A549 (cell line): ENCODE results near the gene SLC6A4. TPM values are rescaled to one million over a fixed set of nuclear protein-coding genes. Genes with fewer than 3 reads are reported as not detected.

Source experiments
- ATAC-seq, 2 experiments: fragments of 200-7000 bp in 1 of 2; fragments of >200 bp in 1 of 2; cut with Nextera tagmentation in 1 of 2; cut with Tn5 transposase in 1 of 2; 3 replicates each; pipeline versions ENCODE4 v1.8.0 to v1.9.1; 2018 to 2020; ENCODE audit warnings: mild to moderate bottlenecking in 1 of 2, moderate library complexity in 1 of 2
- CTCF ChIA-PET: fragments of 300-600 bp; sonication (Branson Sonifier 250); formaldehyde crosslinking; extraction: SDS; loops from one replicate; lab custom pipeline; 2021; ENCODE audit warnings: antibody characterized with exemption, inconsistent platforms; lab: Yijun Ruan, JAX
- POLR2A ChIA-PET: fragments of 350-600 bp; formaldehyde crosslinking; extraction: SDS; loops from one replicate; lab custom pipeline; 2021; ENCODE audit warnings: antibody characterized with exemption, inconsistent platforms; lab: Yijun Ruan, JAX
- DNase-seq, 2 experiments: peaks; one replicate each; pipeline versions ENCODE4 v3.0.0 to v3.0.0-alpha.2; 2011 to 2016; ENCODE audit warnings: low read depth in 1 of 2, low spot score in 1 of 2
- FAIRE-seq: peaks from 2 replicates; lab custom pipeline; 2011; peaks lifted over from hg19 to GRCh38; lab: Jason Lieb, UNC
- H3K27ac ChIP-seq, 2 experiments: fragments of >200 bp; sonication (Bioruptor Twin); formaldehyde crosslinking; 3 replicates each; pipeline ENCODE4 v1.5.1; 2016 to 2017
- H3K4me1 ChIP-seq: fragments of >200 bp; sonication (Bioruptor Twin); formaldehyde crosslinking; 3 replicates; pipeline ENCODE4 v1.6.1; 2016
- H3K4me2 ChIP-seq: fragments of >200 bp; sonication (Bioruptor Twin); formaldehyde crosslinking; 3 replicates; pipeline ENCODE4 v1.6.1; 2016
- H3K4me3 ChIP-seq: fragments of >200 bp; sonication (Bioruptor Twin); formaldehyde crosslinking; 3 replicates; pipeline ENCODE4 v1.5.1; 2016
- H3K9me3 ChIP-seq: fragments of >200 bp; sonication (Bioruptor Twin); formaldehyde crosslinking; 3 replicates; pipeline ENCODE4 v1.6.1; 2016
- BHLHE40 ChIP-seq: IDR thresholded peaks from 2 replicates; pipeline ENCODE4 v1.6.1; 2012; ENCODE audit warnings: low read depth, low read length, inconsistent platforms
- CBX8 ChIP-seq: fragments of 200-600 bp; sonication (generic); IDR thresholded peaks from 2 replicates; pipeline ENCODE4 v1.6.1; 2016
- E2F6 ChIP-seq: IDR thresholded peaks from 2 replicates; pipeline ENCODE4 v1.6.1; 2012; ENCODE audit warnings: low read depth, borderline replicate concordance
- EHMT2 ChIP-seq: fragments of 200-600 bp; sonication (generic); IDR thresholded peaks from 2 replicates; pipeline ENCODE4 v1.6.1; 2016; ENCODE audit warnings: antibody characterized with exemption, low read depth, mild to moderate bottlenecking, moderate library complexity
- EP300 ChIP-seq, 2 experiments: fragments of >200 bp; sonication (Bioruptor Twin); formaldehyde crosslinking; IDR thresholded peaks; 2 replicates in 1 of 2; 3 replicates in 1 of 2; pipeline ENCODE4 v1.6.1; 2016 to 2017
- ESRRA ChIP-seq: fragments of 150-350 bp; IDR thresholded peaks from 2 replicates; pipeline ENCODE4 v1.6.1; 2014; ENCODE audit warnings: mild to moderate bottlenecking, low read length, borderline replicate concordance
- FOSB ChIP-seq: fragments of 250-450 bp; sonication (Bioruptor Pico); IDR thresholded peaks from 2 replicates; pipeline ENCODE4 v1.5.0; 2020; ENCODE audit warnings: mild to moderate bottlenecking, moderate library complexity
- FOSL2 ChIP-seq, 2 experiments: fragments of 450-650 bp in 1 of 2; fragments of >200 bp in 1 of 2; sonication (Bioruptor Twin) in 1 of 2; formaldehyde crosslinking; IDR thresholded peaks; 2 replicates each; pipeline versions ENCODE4 v1.5.0 to v1.6.1; 2016 to 2020; ENCODE audit warnings: mild to moderate bottlenecking in 1 of 2, moderate library complexity in 1 of 2
- GATA3 ChIP-seq: IDR thresholded peaks from 2 replicates; pipeline ENCODE4 v1.6.1; 2012; ENCODE audit warnings: borderline replicate concordance
- HDAC2 ChIP-seq: fragments of 200-600 bp; sonication (generic); IDR thresholded peaks from 2 replicates; pipeline ENCODE4 v1.6.1; 2016
- HES2 ChIP-seq: fragments of >200 bp; sonication (Bioruptor Twin); formaldehyde crosslinking; IDR thresholded peaks from 2 replicates; pipeline ENCODE4 v1.6.1; 2016
- HOXA7 ChIP-seq: fragments of 250-450 bp; sonication (Bioruptor Pico); IDR thresholded peaks from 2 replicates; pipeline ENCODE4 v1.5.0; 2020; ENCODE audit warnings: mild to moderate bottlenecking, moderate library complexity
- JUN ChIP-seq, 2 experiments: fragments of >200 bp; sonication (Bioruptor Twin); formaldehyde crosslinking; IDR thresholded peaks; 2 replicates in 1 of 2; 3 replicates in 1 of 2; pipeline ENCODE4 v1.6.1; 2016 to 2017
- KDM5A ChIP-seq: fragments of 200-600 bp; sonication (generic); IDR thresholded peaks from 2 replicates; pipeline ENCODE4 v1.6.1; 2016; ENCODE audit warnings: antibody characterized with exemption, mild to moderate bottlenecking
- MAFK ChIP-seq: fragments of 450-650 bp; IDR thresholded peaks from 2 replicates; pipeline ENCODE4 v1.6.1; 2014; ENCODE audit not compliant: partially characterized antibody
- MAZ ChIP-seq: fragments of 150-350 bp; IDR thresholded peaks from 2 replicates; pipeline ENCODE4 v1.6.1; 2014; ENCODE audit warnings: antibody characterized with exemption, low read depth, low read length, borderline replicate concordance
- NFE2L2 ChIP-seq: fragments of 150-350 bp; conservative IDR thresholded peaks from 2 replicates; pipeline ENCODE4 v1.6.1; 2014; ENCODE audit warnings: low read length
- NR3C1 ChIP-seq: fragments of >200 bp; sonication (Bioruptor Twin); formaldehyde crosslinking; IDR thresholded peaks from 3 replicates; pipeline ENCODE4 v1.6.1; 2017
- PBX3 ChIP-seq: IDR thresholded peaks from 2 replicates; pipeline ENCODE4 v1.6.1; 2012
- PHF8 ChIP-seq: fragments of 200-600 bp; sonication (generic); IDR thresholded peaks from 2 replicates; pipeline ENCODE4 v1.6.1; 2016; ENCODE audit warnings: low read depth, mild to moderate bottlenecking, antibody characterized with exemption, moderate library complexity, borderline replicate concordance
- RCOR1 ChIP-seq: fragments of 150-350 bp; IDR thresholded peaks from 2 replicates; pipeline ENCODE4 v1.6.1; 2014; ENCODE audit warnings: antibody characterized with exemption, low read length, low read depth
- REST ChIP-seq: fragments of 200-600 bp; sonication (generic); IDR thresholded peaks from 2 replicates; pipeline ENCODE4 v1.6.1; 2016; ENCODE audit warnings: antibody characterized with exemption, mild to moderate bottlenecking, moderate library complexity
- RFX5 ChIP-seq: fragments of 450-650 bp; IDR thresholded peaks from 2 replicates; pipeline ENCODE4 v1.7.1; 2014; ENCODE audit warnings: antibody characterized with exemption, mild to moderate bottlenecking, moderate library complexity
- RNF2 ChIP-seq: fragments of 200-600 bp; sonication (generic); IDR thresholded peaks from 2 replicates; pipeline ENCODE4 v1.6.1; 2016; ENCODE audit warnings: low read depth, mild to moderate bottlenecking, antibody characterized with exemption, moderate library complexity, borderline replicate concordance
- USF2 ChIP-seq: fragments of 450-650 bp; IDR thresholded peaks from 2 replicates; pipeline ENCODE4 v1.6.1; 2014; ENCODE audit warnings: antibody characterized with exemption
- ZFP36 ChIP-seq: fragments of 450-650 bp; IDR thresholded peaks from 2 replicates; pipeline ENCODE4 v1.6.1; 2014; ENCODE audit warnings: borderline replicate concordance; ENCODE audit not compliant: partially characterized antibody
- ZNF302 ChIP-seq: fragments of 250-450 bp; sonication (Bioruptor Pico); IDR thresholded peaks from 2 replicates; pipeline ENCODE4 v1.9.0; 2021; ENCODE audit warnings: inconsistent platforms, mild to moderate bottlenecking, moderate library complexity
- WGBS: methylation state at CpG from one replicate; pipeline ENCODE4 v1.1.6; 2017; ENCODE audit errors: missing lambda C conversion rate; 5-methylcytosine and 5-hydroxymethylcytosine counted together
- polyA plus RNA-seq, 4 experiments: library from polyadenylated mRNA; depleted of rRNA in 3 of 4; stranded (reverse); fragments of >200 nt; fragmentation: RNase III in 1 of 4; extraction: RNeasy Plus Mini Kit Qiagen cat#74134 plus additional on column Dnase treatment in 1 of 4; gene quantifications; 2 replicates in 3 of 4; 3 replicates in 1 of 4; pipeline ENCODE4 v1.2.3, GENCODE V29; 2011 to 2017
- TF ChIP-seq, protein P1 (sequence below): fragments of 150-350 bp; IDR thresholded peaks from 2 replicates; pipeline ENCODE4 v1.6.1; 2014; ENCODE audit warnings: low read depth, mild to moderate bottlenecking, low read length

The SLC6A4 gene
- polyA plus RNA-seq, 2 of the 4 experiments (the other 2 are of a cell fraction) = 0.12 TPM; not detected in 1

- H3K9me3 ChIP-seq = no peaks in the 10 kb centered on the region
- TF ChIP-seq RFX5 (no peak), CBX8 (no peak), PHF8 (no peak), RCOR1 (no peak), ZNF302 (CRISPR knock-in tag) (no peak), PBX3 (no peak), ZFP36 (no peak), FOSL2 (IDR thresholded peaks at IDR 0.05) (no peak), FOSL2 (CRISPR knock-in tag; IDR thresholded peaks at IDR 0.05) (no peak), KDM5A (no peak), RNF2 (no peak), E2F6 (no peak), HOXA7 (CRISPR knock-in tag) (no peak), HDAC2 (no peak), BHLHE40 (no peak), EHMT2 (no peak), EP300 (IDR thresholded peaks at IDR 0.05) (no peak)
- TF ChIP-seq, all 56 proteins: peak for 0
- ChIA-PET CTCF (interaction anchor here (0.8 to 5.0 kb wide), 4 partner anchors 9 to 71 kb away, joined by 3 to 17 read pairs (median 6); no protein-coding TSS in a partner anchor), POLR2A (no interaction called here)
- FAIRE-seq (no peak), DNase-seq (no peak), ATAC-seq (no peak)
- 84% methylated on average over 1 of the region's 1 CpG for WGBS
- H3K4me2 ChIP-seq = no peak overlapping the region
- no peak overlapping the region for H3K4me3 ChIP-seq
- peaks cover 8% of the 10 kb centered on the region; the same call in 1 of the 3 replicates for H3K4me1 ChIP-seq
- no peak overlapping the region for H3K27ac ChIP-seq
These were observed 69.5 kb downstream of the SLC6A4 start for GRCh38 chr17:30165960-30166359.

DNA sequence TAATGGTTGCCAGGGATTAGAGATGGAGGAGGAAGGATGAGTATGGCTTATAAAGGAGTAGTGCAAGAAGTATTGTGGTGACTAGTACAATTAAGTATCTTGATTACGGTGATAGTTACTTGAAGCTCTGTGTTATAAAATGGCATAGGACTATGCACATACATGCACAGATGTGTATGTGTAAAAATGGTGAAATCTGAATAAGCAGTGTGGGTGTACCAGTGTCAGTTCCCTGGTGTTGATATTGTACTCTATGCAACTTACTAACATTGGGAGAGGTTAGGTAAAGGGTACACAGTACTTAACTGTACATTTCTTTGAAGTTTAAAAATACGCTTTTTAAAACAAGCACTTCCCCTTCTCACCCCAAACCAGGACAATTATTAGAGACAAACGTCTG lies 70.3 kb downstream of the SLC6A4 start:
- CTCF ChIA-PET = interaction anchor here (1.5 to 5.0 kb wide), 3 partner anchors 20 to 72 kb away, joined by 5 to 17 read pairs (median 8); no protein-coding TSS in a partner anchor
- 86% methylated on average over 3 of the region's 3 CpGs for WGBS
- DNase-seq (no peak), ATAC-seq (no peak), FAIRE-seq (no peak)
- Histone ChIP-seq H3K4me3 (no peak overlapping the region), H3K27ac (no peak overlapping the region), H3K4me1 (peaks cover 8% of the 10 kb centered on the region; the same call in 1 of the 3 replicates), H3K9me3 (no peaks in the 10 kb centered on the region), H3K4me2 (no peak overlapping the region)
- TF ChIP-seq USF2 (no peak), MAZ (no peak), REST (no peak), FOSB (no peak), FOSL2 (IDR thresholded peaks at IDR 0.05) (no peak), FOSL2 (CRISPR knock-in tag; IDR thresholded peaks at IDR 0.05) (no peak), MAFK (no peak), HES2 (no peak), GATA3 (no peak), NFE2L2 (no peak), HDAC2 (no peak), ESRRA (no peak), NR3C1 (no peak), JUN (IDR thresholded peaks at IDR 0.05) (no peak)
- TF ChIP-seq, protein P1, sequence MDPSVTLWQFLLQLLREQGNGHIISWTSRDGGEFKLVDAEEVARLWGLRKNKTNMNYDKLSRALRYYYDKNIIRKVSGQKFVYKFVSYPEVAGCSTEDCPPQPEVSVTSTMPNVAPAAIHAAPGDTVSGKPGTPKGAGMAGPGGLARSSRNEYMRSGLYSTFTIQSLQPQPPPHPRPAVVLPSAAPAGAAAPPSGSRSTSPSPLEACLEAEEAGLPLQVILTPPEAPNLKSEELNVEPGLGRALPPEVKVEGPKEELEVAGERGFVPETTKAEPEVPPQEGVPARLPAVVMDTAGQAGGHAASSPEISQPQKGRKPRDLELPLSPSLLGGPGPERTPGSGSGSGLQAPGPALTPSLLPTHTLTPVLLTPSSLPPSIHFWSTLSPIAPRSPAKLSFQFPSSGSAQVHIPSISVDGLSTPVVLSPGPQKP = no peak
- POLR2A ChIA-PET = no interaction called here
